D721Med (cell line): ENCODE results near the gene COL6A3.
"Not testable (repeated sequence)": the region's sequence is repeated elsewhere in the genome, so short reads cannot be mapped to it uniquely, and the experiment has no call there.

Experiments
- DNase-seq: peaks from one replicate; pipeline ENCODE4 v3.0.0; 2011; ENCODE audit warnings: low spot score; ENCODE audit not compliant: insufficient read length
- FAIRE-seq: peaks from 2 replicates; lab custom pipeline; 2011; peaks lifted over from hg19 to GRCh38; lab: Jason Lieb, UNC
- TF ChIP-seq, protein P1 (sequence below): IDR thresholded peaks from 2 replicates; pipeline ENCODE4 v1.5.1; 2012; ENCODE audit warnings: mild to moderate bottlenecking, control low read depth; ENCODE audit not compliant: insufficient read depth; ENCODE audit errors: missing control alignments

The COL6A3 gene

GRCh38 chr2:237361194-237362004 is 52.6 kb downstream of the COL6A3 start:
- FAIRE-seq = no peak
- DNase-seq = no peak

GRCh38 chr2:237359894-237360780 is 53.8 kb downstream of the COL6A3 start:
- no peak for DNase-seq
- FAIRE-seq = no peak
- TF ChIP-seq, protein P1, sequence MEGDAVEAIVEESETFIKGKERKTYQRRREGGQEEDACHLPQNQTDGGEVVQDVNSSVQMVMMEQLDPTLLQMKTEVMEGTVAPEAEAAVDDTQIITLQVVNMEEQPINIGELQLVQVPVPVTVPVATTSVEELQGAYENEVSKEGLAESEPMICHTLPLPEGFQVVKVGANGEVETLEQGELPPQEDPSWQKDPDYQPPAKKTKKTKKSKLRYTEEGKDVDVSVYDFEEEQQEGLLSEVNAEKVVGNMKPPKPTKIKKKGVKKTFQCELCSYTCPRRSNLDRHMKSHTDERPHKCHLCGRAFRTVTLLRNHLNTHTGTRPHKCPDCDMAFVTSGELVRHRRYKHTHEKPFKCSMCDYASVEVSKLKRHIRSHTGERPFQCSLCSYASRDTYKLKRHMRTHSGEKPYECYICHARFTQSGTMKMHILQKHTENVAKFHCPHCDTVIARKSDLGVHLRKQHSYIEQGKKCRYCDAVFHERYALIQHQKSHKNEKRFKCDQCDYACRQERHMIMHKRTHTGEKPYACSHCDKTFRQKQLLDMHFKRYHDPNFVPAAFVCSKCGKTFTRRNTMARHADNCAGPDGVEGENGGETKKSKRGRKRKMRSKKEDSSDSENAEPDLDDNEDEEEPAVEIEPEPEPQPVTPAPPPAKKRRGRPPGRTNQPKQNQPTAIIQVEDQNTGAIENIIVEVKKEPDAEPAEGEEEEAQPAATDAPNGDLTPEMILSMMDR = no peak

More at GRCh38 chr2:237361194-237362004, 52.6 kb downstream of the COL6A3 start:
- TF ChIP-seq, protein P1 = no peak

- DNase-seq (no peak), FAIRE-seq (no peak)
- TF ChIP-seq, protein P1 = no peak
Measured at GRCh38 chr2:237359518-237359840, 54.5 kb downstream of the COL6A3 start.

DNA sequence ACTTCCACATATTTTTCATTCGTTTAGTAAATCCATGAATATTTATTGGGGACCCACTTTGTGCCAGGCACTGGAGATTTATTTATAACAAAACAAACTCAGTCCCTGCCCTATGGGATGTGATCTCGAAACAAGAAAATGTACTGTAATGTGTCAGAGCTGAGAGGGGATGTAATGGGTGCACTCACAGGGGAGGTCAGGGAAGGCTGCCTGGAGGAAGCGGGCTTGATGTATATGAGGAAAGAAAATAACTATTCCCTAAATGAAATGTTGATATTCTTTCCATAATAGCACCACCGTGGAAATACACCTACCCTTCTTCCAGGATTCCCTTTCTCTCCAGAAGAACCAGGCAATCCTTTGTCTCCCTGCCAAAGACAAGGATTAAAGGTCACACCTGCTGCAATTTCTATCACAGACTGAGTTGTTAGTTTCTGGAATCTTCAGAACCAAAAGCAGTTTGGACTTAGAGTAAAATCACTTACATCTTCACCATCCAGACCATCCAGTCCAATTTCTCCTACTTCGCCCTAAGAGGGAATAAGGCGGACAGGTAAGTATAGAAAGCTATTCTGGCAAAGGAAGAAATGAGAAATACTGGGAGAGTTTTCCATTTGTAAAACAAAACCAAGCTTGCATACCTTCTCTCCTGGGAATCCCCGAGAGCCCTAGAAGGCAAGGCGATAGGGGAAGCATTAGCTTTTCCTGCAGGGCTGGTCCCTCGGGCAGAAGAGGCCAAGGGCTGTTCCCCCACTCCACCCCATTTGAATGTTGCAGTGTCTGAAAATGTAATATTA is 55.0 kb downstream of the COL6A3 start:
- FAIRE-seq = no peak

GRCh38 chr2:237355701-237356100 is 58.3 kb downstream of the COL6A3 start:
- TF ChIP-seq, protein P1 = no peak
- FAIRE-seq (no peak), DNase-seq (no peak)

More for the DNA sequence above, 55.0 kb downstream of the COL6A3 start:
- DNase-seq = no peak
- TF ChIP-seq, protein P1 = no peak

DNA sequence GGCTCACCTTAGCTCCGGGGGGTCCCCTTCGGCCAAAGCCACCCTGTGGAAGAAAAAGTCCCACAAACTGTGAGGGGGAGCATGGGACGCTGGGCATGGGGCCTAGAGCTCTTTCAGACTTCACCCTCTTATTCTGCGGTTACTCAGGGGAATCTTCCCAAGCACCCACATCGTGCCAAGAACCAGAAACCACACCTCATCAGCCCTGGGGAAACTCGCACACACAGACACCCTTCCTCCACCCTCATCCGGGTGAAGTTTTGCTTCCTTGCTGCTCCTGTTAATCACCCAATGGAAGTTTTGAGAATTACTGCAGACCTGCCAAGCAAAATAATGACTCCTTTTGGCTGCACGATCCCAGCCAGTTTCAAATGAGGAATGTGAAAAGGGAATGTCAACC is 59.1 kb downstream of the COL6A3 start:
- TF ChIP-seq, protein P1 = no peak
- no peak for DNase-seq
- no peak for FAIRE-seq

DNA sequence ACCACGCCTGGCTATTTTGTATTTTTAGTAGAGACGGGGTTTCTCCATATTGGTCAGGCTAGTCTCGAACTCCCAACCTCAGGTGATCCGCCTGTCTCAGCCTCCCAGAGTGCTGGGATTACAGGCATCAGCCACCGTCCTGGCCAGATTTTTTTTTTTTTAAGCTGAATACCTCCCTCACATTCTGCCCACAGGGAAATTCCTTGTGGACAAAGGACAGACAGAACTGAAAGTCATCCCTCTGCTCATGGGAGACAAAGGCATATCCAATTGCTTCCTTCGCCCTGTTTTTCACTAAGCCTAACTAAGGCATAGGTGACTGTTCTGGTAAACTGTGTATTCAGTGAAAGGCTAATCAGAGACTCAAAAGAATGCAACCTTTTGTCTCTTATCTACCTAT is 59.8 kb downstream of the COL6A3 start:
- not testable (repeated sequence) for DNase-seq, FAIRE-seq
